GM12873 (cell line): Measurements from ENCODE around the gene BZW1.

ENCODE experiments used
- CTCF ChIP-seq: IDR thresholded peaks from 2 replicates; pipeline ENCODE4 v1.5.1; 2012; ENCODE audit warnings: low read depth, mild to moderate bottlenecking, moderate library complexity, low read length, control low read depth; ENCODE audit not compliant: insufficient read depth; ENCODE audit errors: missing control alignments

BZW1 gene

DNA sequence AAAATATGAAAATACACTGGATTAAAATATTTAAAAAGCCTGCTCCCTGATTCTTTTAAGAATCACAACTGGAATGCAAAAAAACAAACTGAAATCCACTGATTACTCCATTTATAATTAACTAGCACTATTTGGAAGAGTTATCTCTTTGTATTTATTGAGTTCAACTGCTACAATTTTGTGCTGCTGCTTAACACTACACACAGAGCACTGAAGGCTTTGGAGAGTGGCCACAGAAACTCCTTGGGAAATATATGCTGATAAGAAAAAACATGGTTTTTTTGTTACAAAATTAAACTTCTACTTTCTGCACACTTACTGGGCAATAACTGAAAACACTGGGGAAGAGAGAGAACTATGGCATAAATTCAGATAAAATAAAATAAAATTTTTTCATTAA, 19.8 kb upstream of the BZW1 start:
- no peak for TF ChIP-seq CTCF

DNA sequence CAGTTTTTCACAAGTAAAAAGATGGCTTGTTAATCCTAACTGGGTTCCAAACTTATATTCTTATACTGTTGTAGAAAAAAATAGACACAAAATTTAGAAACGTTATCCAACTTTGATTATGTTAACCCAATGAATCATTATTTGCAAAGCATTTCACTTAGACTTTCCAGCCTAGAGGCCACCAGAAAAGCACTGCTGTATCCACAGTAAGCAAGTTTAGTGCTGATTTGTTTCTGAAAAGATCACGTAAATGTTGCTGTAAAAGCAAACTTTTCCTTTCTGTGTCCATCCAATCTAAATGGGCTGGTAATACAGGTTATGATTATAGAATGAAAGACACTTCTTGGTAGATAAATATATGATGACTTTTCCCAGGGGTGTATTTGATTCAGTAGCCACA, 17.6 kb upstream of the BZW1 start:
- TF ChIP-seq CTCF = no peak

GRCh38 chr2:200795028-200795440, 16.7 kb upstream of the BZW1 start:
- TF ChIP-seq CTCF = no peak

- TF ChIP-seq CTCF = no peak
Observed at GRCh38 chr2:200796561-200796960, 15.1 kb upstream of the BZW1 start.

- TF ChIP-seq CTCF = no peak
Observed at GRCh38 chr2:200797242-200797770, 14.4 kb upstream of the BZW1 start.

DNA sequence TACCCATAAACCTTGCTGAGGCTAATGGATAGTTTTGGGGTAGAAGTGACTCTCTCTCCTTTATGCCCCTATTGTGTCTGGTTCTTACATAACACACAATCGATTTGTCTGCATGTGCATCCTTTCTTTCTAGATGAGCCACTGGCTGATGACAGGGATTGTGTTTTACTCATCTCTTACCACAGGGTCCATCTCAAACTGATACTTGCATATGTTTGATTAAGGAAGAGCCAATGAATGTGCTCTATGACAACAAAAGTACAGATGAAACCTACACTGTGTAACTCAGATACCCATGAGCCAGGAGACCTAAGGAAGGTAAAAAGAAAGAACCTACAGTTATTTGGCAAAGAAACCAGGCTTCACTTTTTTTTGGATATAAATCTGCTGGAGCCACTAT, 13.2 kb upstream of the BZW1 start:
- no peak for TF ChIP-seq CTCF

DNA sequence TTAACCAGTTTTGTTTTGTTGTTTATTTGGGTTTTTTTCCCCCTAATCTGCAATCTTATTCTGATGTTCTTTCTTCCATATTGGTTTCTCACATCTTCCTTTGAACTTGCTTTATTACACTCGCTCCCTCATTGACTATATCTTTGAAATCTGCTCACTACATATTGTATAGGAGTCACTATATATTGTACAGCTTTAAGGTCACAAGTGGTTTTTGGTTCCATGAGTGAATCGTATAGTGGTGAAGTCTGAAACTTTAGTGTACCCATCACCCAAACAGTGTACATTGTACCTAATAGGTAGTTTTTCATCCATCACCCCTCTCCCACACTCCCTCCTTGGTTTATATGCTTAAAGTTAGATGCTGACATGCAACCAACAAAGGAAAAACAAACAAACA, 11.3 kb upstream of the BZW1 start:
- TF ChIP-seq CTCF = no peak
